C4-2B (cell line): ENCODE measurements around the gene FKBP10.

Experiments used
- H3K27ac ChIP-seq: fragments of 450-650 bp; 2 replicates; pipeline ENCODE4 v1.5.1; 2017
- ZFX ChIP-seq: fragments of 450-650 bp; IDR thresholded peaks from 2 replicates; pipeline ENCODE4 v1.6.1; 2017
- TF ChIP-seq, protein P1 (sequence below): fragments of 450-650 bp; conservative IDR thresholded peaks from 2 replicates; pipeline ENCODE4 v1.5.1; 2017; ENCODE audit warnings: mild to moderate bottlenecking

The FKBP10 gene

DNA sequence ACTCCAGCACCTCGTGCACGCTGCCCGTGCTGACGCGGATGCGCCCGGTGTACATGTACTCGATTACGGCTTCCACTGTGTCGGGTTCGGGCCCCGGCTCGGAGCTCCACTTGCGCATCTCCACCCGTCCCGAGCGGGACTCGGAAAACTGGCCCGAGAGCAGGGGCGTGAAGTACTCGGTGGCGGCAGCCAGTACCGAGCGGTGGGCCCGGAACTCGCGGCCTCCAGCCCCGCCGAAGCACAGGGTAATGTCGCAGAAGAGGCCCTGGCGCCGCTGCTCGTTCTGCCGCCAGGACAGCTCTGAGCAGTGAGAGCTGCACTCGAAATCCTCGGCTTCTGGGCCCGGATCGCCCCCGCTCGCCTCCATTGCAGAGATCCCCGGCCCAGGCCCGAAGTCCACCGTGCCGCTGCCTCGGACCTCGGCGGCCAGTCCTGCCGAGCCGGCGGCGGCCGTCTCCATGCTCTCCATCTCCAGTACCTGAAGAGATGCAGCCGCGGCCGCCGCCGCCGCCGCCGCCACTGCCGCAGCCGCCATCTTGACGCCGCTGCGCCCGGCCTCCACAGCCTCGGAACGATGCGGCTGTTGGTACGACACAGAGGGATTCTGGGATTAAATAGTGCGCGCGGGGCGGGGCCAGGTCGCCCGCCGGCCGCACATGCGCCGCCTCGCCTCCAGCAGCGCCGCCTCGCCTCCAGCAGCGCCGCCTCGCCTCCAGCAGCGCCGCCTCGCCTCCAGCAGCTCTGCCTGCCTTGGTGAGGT lies 52.2 kb downstream of the FKBP10 start, which contains the start of gene KLHL11:
Gene KLHL11 (minus strand): TSS at position 588 of the 760 bp plus-strand sequence. CDS start 53 bp downstream, at position 535.
- TF ChIP-seq ZFX, result peak; percentile 93
- TF ChIP-seq, protein P1, sequence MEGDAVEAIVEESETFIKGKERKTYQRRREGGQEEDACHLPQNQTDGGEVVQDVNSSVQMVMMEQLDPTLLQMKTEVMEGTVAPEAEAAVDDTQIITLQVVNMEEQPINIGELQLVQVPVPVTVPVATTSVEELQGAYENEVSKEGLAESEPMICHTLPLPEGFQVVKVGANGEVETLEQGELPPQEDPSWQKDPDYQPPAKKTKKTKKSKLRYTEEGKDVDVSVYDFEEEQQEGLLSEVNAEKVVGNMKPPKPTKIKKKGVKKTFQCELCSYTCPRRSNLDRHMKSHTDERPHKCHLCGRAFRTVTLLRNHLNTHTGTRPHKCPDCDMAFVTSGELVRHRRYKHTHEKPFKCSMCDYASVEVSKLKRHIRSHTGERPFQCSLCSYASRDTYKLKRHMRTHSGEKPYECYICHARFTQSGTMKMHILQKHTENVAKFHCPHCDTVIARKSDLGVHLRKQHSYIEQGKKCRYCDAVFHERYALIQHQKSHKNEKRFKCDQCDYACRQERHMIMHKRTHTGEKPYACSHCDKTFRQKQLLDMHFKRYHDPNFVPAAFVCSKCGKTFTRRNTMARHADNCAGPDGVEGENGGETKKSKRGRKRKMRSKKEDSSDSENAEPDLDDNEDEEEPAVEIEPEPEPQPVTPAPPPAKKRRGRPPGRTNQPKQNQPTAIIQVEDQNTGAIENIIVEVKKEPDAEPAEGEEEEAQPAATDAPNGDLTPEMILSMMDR, result no peak
- H3K27ac ChIP-seq, result peak within 1 kb of the TSS; percentile 94

DNA sequence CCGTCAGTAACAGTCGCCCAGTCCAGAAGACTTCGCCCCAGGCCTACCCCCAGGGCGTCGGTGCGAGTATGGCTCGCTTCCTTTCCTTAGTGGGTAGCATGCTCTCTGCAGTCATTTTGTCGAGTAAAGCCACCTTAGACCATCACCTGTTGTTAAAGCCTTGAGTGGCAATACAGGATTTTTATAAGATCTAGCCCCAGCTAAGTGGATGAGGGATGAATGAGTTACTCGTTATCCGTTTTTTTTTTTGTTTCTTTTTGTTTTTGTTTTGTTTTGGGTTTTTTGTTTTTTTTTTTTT lies 52.7 kb downstream of the FKBP10 start:
- peak overlapping the region; percentile 94 for H3K27ac ChIP-seq
- TF ChIP-seq, protein P1, result no peak
- TF ChIP-seq ZFX, result no peak

DNA sequence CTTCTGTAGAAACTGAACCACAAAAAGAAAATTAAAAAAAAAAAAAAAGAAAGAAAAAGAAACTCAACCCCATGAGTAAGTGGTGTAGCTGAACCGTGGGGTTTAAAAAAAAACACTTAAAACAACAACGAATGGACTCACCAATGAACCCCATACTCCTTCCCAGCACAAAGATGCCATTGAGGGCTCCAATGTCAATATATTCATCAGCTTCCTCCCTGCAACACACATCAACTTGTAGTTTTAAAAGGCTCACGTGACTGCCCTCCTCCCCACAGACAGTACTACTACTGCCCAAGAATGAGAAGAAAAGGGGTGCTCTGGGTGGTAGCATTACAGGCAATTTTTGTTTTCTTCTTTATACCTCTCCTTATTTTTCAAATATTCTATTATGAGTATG lies 55.8 kb downstream of the FKBP10 start:
- no peak overlapping the region for H3K27ac ChIP-seq
- TF ChIP-seq, protein P1, result no peak
- no peak for TF ChIP-seq ZFX

DNA sequence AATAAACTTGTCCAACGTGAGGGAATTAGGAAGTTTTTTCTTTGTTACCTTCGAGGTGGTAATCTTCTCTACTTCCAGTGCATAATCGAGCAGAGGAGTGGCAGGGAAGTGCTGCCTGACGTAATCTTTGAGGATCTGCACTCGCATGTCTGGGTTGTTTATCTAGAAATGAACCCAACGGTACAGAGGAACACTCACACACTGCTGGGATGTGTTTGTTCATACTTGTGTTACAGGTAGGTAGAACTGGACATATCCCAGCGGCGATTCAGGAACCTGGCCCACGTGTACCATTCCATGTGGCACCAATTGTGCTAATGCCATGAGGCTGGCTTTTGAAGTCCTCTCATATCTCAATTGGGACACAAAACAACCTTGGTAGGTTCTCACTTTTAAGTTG lies 56.6 kb downstream of the FKBP10 start:
- H3K27ac ChIP-seq, result peak overlapping the region; percentile 68
- TF ChIP-seq, protein P1, result no peak
- no peak for TF ChIP-seq ZFX

DNA sequence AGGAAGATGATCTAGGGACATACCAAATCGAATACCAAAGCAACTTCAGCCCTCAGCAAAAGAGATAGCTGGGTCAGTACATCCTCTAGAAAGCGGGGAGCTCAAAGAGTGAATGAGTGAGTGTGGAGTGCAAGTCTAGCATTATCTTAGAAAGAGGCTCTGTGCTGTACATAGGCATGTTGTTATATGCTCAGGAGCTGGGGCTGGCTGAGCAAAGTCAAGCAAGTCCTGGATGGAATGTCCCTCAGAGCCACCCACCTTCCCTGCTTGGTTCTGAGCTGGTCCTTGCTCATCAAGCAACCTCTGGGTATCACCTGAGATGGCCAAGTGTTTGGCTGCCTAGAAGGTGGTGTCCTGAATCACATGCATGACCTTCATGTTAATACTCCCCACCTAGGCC lies 57.3 kb downstream of the FKBP10 start:
- H3K27ac ChIP-seq, result peak overlapping the region; percentile 68
- TF ChIP-seq ZFX, result no peak
- TF ChIP-seq, protein P1, result no peak

DNA sequence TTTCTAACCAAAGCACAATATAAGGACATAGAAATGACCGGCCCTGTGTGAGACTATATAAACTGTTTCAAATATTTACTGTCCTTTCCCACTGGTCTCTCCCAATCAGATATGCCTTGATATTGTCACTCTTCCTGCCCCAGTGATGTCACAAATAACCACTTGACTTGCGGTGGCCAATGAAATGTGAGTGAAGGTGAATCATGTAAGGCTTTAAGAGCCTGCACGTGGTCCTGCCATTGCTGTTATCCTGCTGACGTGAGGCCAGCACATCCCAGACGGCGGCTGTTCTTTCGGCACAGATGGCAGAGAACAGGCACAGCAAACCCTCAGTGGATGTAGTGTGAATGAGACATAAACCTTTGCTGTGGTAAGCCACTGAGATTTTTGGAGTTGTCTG lies 57.8 kb downstream of the FKBP10 start:
- TF ChIP-seq ZFX, result no peak
- TF ChIP-seq, protein P1, result no peak
- peak overlapping the region; percentile 68 for H3K27ac ChIP-seq

DNA sequence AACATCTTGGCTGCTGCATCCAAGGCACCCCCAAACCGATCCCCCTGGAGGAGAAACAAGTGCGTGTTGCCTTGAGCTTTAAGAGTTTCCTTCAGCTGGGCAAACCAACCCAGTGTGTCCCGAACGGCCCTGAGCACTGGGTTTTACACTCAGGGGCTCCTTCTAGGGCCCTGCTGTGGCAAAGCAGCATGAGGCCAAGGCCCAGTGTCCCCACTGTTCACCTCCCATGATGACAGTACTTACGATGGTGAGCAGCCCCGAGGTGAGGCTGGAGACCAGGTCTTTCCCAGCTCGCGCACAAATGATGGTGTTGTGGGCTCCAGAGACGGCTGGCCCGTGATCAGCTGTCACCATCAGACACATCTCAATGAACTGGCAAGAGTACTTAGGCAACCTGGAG lies 59.0 kb downstream of the FKBP10 start:
- H3K27ac ChIP-seq, result no peak overlapping the region
- TF ChIP-seq, protein P1, result no peak
- no peak for TF ChIP-seq ZFX
